Tibial nerve (tissue), 4 donors: ENCODE measurements around the gene TESMIN.

Experiments used
- EP300 ChIP-seq, 2 donors: sonication (generic); formaldehyde crosslinking; IDR thresholded peaks; one replicate each; pipeline ENCODE4 v1.6.1; 2017; ENCODE audit warnings: antibody characterized with exemption in 2 of 2, mild to moderate bottlenecking in 1 of 2
- POLR2A ChIP-seq, 2 donors: fragments of 450-650 bp; IDR thresholded peaks; one replicate each; pipeline ENCODE4 v1.6.1; 2017; ENCODE audit warnings: antibody characterized with exemption in 2 of 2, mild to moderate bottlenecking in 2 of 2, moderate library complexity in 2 of 2
- TF ChIP-seq, protein P1 (sequence below), 5 experiments: fragments of 200-600 bp in 3 of 5; fragments of 450-650 bp in 2 of 5; sonication (generic) in 3 of 5; IDR thresholded peaks; one replicate each; pipeline ENCODE4 v1.5.1; 2016 to 2019; ENCODE audit warnings: antibody characterized with exemption in 5 of 5, mild to moderate bottlenecking in 3 of 5, moderate library complexity in 2 of 5

GRCh38 chr11:68748061-68748460 is 3.3 kb downstream of the TESMIN start:
- no peak for TF ChIP-seq EP300 (IDR thresholded peaks at IDR 0.05)
- TF ChIP-seq, protein P1, sequence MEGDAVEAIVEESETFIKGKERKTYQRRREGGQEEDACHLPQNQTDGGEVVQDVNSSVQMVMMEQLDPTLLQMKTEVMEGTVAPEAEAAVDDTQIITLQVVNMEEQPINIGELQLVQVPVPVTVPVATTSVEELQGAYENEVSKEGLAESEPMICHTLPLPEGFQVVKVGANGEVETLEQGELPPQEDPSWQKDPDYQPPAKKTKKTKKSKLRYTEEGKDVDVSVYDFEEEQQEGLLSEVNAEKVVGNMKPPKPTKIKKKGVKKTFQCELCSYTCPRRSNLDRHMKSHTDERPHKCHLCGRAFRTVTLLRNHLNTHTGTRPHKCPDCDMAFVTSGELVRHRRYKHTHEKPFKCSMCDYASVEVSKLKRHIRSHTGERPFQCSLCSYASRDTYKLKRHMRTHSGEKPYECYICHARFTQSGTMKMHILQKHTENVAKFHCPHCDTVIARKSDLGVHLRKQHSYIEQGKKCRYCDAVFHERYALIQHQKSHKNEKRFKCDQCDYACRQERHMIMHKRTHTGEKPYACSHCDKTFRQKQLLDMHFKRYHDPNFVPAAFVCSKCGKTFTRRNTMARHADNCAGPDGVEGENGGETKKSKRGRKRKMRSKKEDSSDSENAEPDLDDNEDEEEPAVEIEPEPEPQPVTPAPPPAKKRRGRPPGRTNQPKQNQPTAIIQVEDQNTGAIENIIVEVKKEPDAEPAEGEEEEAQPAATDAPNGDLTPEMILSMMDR (IDR thresholded peaks at IDR 0.05) = no peak
- TF ChIP-seq POLR2A (IDR thresholded peaks at IDR 0.05) = no peak
